ENCODE measurements around the gene SPEG.
A peak's percentile ranks its signal among the peaks of the same experiment; 100 is the strongest.
"Not testable (repeated sequence)": the region's sequence is repeated elsewhere in the genome, so short reads cannot be mapped to it uniquely, and the experiment has no call there.

The SPEG gene

DNA sequence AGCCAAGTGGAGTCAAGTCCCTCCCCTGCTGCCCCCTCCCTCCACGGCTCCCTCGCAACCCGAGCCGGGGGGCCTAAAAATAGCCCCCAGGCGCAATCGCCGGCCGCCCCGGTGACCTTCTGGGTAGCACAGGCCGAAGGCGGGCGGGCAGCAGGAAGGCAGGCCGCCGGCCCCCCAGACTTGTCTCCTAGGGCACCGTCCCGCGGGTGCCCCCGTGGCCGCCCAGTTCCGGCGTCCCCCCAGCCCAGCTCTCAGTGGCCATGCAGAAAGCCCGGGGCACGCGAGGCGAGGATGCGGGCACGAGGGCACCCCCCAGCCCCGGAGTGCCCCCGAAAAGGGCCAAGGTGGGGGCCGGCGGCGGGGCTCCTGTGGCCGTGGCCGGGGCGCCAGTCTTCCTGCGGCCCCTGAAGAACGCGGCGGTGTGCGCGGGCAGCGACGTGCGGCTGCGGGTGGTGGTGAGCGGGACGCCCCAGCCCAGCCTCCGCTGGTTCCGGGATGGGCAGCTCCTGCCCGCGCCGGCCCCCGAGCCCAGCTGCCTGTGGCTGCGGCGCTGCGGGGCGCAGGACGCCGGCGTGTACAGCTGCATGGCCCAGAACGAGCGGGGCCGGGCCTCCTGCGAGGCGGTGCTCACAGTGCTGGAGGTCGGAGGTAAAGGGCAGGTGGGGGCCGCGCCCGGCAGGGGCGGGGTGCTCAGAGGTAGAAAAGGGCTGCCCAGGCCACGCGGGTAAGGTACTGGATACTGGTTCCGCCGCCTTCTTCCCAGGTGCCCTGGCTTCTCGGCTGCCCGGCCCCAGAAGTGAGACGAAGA lies at the start of gene SPEG:
Gene SPEG (plus strand): TSS at position 126 of the 808 bp plus-strand sequence. CDS start 135 bp downstream, at position 261.
- no peak for DNase-seq (ENCODE audit: low spot score)

DNA sequence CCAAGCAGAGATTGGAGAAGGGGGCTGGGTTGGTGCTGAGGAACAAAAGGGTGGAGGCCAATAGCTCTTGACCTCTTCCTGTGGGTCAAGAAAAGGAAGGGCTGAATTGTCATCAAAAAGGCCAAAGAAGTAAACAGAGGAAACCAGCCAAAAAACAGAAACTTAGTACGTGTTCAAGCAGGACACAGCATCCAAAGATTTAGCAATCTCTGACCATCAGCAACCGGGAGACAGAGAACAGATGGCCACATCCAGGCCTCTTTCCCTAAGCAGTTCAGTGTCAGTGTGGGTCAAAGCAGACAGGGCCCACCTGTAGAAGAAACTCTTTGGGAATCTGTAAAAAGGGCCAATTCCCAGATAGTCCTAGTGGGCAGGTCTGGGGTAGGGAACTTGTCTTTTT lies 49.8 kb upstream of the SPEG start:
- no peak for DNase-seq (ENCODE audit: low spot score)

DNA sequence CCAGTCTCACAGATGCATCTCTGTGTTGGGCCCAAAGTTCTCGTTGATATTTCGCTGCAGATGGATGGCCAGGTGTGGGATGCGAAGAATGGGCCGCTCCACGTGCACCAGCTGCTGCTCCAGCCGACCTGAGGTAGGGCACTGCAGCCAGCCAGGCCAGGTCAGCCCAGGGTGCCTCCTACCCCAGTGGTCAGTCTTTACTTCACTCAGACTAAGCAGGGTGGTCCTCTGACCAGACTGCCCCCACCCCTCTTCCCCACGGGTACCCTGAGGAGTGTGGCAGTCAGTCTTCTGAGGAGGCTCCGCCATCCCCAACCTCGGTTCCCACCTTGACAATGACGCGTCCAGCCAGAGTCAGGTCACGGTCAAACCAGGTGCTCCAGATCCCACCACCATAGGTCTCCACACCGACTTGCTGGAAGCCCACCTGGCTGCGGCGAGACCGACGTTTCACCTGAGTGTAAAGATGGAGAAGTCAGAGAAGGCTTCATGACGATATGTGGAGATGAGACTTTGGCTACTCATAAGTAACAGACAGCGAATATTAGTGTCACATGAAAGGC lies 48.6 kb upstream of the SPEG start:
- DNase-seq (ENCODE audit: low spot score) = no peak

DNA sequence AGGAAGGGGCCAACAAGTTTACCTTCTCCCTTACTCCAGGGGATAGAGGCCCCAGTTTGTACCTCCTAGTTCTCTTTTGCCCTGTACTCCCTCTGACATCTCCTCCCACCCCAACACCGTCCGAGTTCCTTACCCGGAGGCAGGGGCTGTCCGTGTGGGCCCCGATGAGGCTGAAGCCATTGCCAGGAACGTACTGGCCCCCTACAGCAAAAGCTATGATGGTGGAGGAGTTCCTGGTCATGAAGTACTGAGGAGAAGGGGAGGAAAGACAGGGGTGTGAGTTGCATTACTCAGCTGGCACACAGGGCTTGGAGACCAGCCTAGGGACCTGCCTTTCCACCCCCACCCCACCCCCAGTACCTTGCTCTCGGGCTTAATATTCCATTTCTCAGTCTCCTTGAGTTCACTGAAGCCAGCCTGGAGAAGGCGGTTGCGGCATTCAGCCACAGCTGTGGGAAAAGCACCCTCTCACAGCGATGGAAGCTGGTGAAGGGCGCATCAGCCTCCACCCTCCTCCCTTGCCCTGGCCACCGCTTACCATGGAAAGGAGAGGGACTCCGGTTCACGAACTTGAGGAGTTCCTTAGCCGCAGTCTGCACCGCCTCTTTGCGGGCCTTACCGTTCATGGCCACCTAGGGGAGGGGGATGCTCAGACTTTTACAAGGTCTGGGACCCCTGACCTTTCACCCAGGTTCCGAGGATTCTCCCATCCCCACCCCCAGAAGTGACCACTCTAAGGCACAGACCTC lies 47.9 kb upstream of the SPEG start:
- no peak for DNase-seq (ENCODE audit: low spot score)

GRCh38 chr2:219387306-219388120 lies 47.1 kb upstream of the SPEG start, which contains the start of gene DNPEP:
Gene DNPEP (minus strand): TSS chr2:219387912. CDS start chr2:219387794, 118 bp downstream.
- peak; percentile 94 for DNase-seq (ENCODE audit: low spot score)

GRCh38 chr2:219388121-219388906 lies 46.3 kb upstream of the SPEG start:
- DNase-seq (ENCODE audit: low spot score) = peak; percentile 99

DNA sequence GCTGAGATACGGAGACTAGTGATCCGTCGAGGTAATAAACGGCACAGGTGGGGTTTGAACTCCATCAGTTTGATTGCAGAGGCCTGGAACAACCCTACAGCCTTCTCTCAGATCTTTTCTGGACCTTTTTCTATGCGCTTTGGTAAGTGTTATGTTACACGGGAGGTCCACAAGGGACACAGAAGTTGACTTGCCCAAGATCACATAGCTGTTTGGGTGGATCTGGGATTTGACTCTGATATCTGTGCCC lies 45.8 kb upstream of the SPEG start:
- no peak for DNase-seq (ENCODE audit: low spot score)

DNA sequence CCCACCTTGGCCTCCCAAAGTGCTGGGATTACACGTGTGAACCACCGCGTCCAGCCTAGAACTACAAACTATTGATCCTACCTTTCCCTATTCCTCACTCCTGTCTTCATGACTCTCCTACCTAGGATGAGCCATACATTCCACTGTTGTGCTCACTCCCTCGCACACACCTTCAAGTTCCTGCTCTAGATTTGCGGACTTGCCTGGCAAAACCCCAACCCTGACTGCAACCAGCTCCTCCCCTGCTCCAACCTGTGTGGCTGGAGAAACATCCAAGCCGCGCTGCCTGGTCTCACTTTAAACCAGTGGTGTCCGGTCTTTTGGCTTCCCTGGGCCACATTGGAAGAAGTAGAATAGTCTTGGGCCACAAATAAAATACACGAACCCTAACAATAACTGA lies 41.9 kb upstream of the SPEG start:
- no peak for DNase-seq (ENCODE audit: low spot score)

DNA sequence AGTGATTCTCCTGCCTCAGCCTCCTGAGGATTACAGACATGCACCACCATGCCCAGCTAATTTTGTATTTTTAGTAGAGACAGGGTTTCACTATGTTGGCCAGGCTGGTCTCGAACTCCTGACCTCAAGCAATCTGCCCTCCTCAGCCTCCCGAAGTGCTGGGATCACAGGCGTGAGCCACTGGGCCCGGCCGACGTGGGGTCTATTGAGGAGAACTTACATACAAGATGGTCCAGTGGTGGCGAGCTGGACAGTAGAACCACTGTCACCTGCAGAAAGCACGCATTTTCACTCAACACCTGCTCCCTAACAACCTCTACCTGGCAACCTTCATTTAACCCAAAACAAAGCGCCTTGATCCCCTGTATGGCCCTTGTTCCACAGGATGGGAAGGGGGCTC lies 39.6 kb upstream of the SPEG start:
- not testable (repeated sequence) for DNase-seq (ENCODE audit: low spot score)

- DNase-seq (ENCODE audit: low spot score) = no peak
Observed at GRCh38 chr2:219395609-219396008, 39.0 kb upstream of the SPEG start.

DNA sequence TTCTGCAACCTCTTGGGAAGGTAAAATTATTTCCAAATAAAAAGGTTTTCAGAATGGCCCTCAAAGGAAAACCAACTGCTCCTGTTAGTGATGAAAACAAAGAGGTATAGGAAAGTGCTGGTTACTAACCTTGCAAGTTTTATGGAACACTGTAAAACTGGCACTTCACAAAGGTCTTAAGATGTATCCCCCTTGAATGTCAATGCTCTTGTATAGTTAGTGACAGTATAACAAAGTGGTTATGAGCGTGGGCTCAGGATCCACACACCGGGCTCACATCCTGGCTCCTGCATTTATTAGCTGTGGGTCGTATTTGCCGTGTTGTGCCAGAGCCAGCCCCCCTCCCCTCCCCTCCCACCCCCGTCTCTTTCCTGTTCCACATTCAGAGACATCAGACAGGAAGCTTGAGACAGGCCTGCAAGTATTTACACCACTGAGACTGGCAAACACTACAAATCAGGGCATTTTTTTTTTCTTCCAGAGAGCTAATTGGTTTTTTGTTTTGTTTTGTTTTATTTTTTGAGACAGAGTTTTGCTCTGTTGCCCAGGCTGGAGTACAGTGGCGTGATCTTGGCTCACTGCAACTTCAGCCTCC lies 37.7 kb upstream of the SPEG start:
- no peak for DNase-seq (ENCODE audit: low spot score)

GRCh38 chr2:219398721-219399363 lies 35.8 kb upstream of the SPEG start:
- DNase-seq (ENCODE audit: low spot score) = no peak

- no peak for DNase-seq (ENCODE audit: low spot score)
Observed at GRCh38 chr2:219399716-219400478, 34.7 kb upstream of the SPEG start.

GRCh38 chr2:219400562-219400961 lies 34.1 kb upstream of the SPEG start:
- DNase-seq (ENCODE audit: low spot score) = no peak

- no peak for DNase-seq (ENCODE audit: low spot score)
Observed at GRCh38 chr2:219401606-219402005, 33.0 kb upstream of the SPEG start.

DNA sequence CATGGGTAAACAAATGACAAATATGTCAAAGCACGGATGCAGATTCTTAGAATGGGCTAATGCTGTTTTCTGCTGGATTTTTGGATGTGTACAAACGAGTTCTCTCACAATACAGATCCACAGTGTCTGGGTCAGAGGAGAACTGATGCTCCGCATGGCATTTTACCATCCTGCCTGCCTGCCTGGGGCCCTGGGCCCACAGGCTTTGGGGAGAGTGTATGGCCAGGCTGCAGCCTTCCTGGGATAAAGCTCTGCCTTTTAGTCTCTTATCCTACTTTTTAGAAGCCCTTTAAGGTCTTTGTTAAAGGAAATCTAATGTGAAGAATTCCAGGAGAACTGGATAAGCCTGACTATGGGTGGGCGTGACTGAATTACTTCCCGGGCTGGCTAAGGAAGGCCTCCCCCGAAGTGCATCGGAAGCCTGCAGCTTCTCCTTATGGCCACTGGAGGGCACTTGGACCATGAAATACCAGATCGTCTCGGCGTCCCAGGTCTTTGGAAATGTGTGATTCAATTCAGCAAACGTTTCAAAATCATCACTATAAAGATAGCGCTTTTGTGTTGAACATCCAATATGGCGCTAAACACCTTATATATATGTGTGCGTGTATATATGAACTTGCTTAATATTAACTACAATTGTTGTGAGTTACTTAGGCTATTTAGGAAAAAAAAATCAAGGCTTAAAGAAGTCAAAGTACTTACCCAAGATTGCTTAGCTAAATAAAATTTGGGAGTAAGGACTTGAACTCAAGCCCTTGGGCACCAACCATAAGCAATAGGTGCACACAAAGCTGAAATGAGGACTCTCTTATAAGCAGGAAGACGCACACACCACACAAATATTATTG lies 31.8 kb upstream of the SPEG start:
- DNase-seq (ENCODE audit: low spot score) = peak; percentile 61

- no peak for DNase-seq (ENCODE audit: low spot score)
Observed at GRCh38 chr2:219403861-219404260, 30.8 kb upstream of the SPEG start.

DNA sequence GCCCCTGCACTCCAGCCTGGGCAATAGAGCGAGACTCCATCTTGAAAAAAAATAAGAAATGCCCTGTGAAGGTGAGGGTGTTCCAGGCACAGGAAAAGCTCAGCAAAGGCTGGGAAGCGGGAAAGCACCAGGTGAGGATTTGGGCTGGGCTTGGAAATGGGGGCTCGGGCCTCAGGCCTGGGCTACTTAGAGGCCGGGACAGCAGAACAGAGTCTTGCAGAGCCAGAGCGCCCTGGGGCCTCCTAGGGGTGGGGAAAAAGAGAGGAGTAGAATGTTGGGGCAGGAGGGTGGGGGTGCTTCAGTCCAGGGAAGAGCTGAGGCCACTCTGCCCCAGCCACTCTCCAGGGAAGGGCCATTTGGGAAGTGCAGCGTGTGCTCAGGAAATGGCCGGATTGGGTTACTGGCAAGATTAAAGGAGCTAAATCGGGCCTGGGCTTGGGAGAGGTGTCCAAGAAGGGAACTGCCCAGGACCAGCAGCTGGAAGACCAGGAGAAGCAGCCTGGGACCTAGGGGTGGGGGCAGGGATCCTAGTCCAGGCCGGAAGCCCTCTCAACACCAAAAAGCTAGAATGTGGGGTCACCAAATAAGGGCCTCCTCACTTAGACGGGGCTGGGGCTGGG lies 30.2 kb upstream of the SPEG start:
- DNase-seq (ENCODE audit: low spot score) = no peak

Measured in CD4-positive, alpha-beta T cell treated with Interleukin-15 for 4 hours (primary cell).